KMS-11 (cell line): ENCODE data around the gene SLC8A1.

ENCODE experiments used
- H2AFZ ChIP-seq: fragments of 200-600 bp; sonication (generic); 2 replicates; pipeline ENCODE4 v1.6.1; 2016; ENCODE audit warnings: antibody characterized with exemption, mixed run types, low read depth
- H3K27ac ChIP-seq: fragments of 200-600 bp; sonication (generic); 2 replicates; pipeline ENCODE4 v1.6.1; 2016; ENCODE audit warnings: mild to moderate bottlenecking, mixed run types
- H3K27me3 ChIP-seq: fragments of 200-600 bp; sonication (generic); 2 replicates; pipeline ENCODE4 v1.6.1; 2017; ENCODE audit warnings: mild to moderate bottlenecking, low read depth, mixed run types, moderate library complexity; ENCODE audit not compliant: insufficient read depth
- H3K36me3 ChIP-seq: fragments of 200-600 bp; sonication (generic); 2 replicates; pipeline ENCODE4 v1.6.1; 2017; ENCODE audit warnings: mild to moderate bottlenecking, mixed run types; ENCODE audit not compliant: insufficient read depth
- H3K4me1 ChIP-seq: fragments of 200-600 bp; sonication (generic); 2 replicates; pipeline ENCODE4 v1.6.1; 2016; ENCODE audit warnings: mild to moderate bottlenecking, low read depth, mixed run types; ENCODE audit not compliant: poor library complexity, severe bottlenecking
- H3K4me2 ChIP-seq: fragments of 200-600 bp; sonication (generic); 2 replicates; pipeline ENCODE4 v1.7.0; 2016; ENCODE audit warnings: mild to moderate bottlenecking, mixed run types
- H3K4me3 ChIP-seq: fragments of 200-600 bp; sonication (generic); IDR thresholded peaks from 2 replicates; pipeline ENCODE4 v1.6.1; 2017; ENCODE audit warnings: low read depth, low read length, mixed read lengths; ENCODE audit not compliant: insufficient read depth
- H3K79me2 ChIP-seq: fragments of 200-600 bp; sonication (generic); 2 replicates; pipeline ENCODE4 v1.6.1; 2016; ENCODE audit warnings: low read depth, mixed run types; ENCODE audit not compliant: insufficient read depth
- H3K9ac ChIP-seq: fragments of 200-600 bp; sonication (generic); 2 replicates; pipeline ENCODE4 v1.6.1; 2016; ENCODE audit warnings: mild to moderate bottlenecking, mixed run types
- H4K20me1 ChIP-seq: fragments of 200-600 bp; sonication (generic); 2 replicates; pipeline ENCODE4 v1.6.1; 2016; ENCODE audit warnings: mild to moderate bottlenecking, mixed run types; ENCODE audit not compliant: insufficient read depth
- TF ChIP-seq, protein P1 (sequence below): fragments of 200-600 bp; sonication (generic); conservative IDR thresholded peaks from 2 replicates; pipeline ENCODE4 v1.6.1; 2017; ENCODE audit warnings: low read depth, mild to moderate bottlenecking, antibody characterized with exemption, low read length, moderate library complexity, mixed read lengths

SLC8A1 gene

GRCh38 chr2:40292291-40292690 lies 159.6 kb downstream of the SLC8A1 start:
- Histone ChIP-seq H3K27me3 (no peaks in the 10 kb centered on the region), H3K27ac (no peak overlapping the region), H4K20me1 (no peaks in the 10 kb centered on the region), H3K79me2 (no peaks in the 10 kb centered on the region), H3K36me3 (no peaks in the 10 kb centered on the region), H3K4me3 (no peak overlapping the region), H2AFZ (no peak overlapping the region), H3K4me1 (peaks cover 12% of the 10 kb centered on the region), H3K9ac (no peak overlapping the region), H3K4me2 (no peak overlapping the region)
- TF ChIP-seq, protein P1, sequence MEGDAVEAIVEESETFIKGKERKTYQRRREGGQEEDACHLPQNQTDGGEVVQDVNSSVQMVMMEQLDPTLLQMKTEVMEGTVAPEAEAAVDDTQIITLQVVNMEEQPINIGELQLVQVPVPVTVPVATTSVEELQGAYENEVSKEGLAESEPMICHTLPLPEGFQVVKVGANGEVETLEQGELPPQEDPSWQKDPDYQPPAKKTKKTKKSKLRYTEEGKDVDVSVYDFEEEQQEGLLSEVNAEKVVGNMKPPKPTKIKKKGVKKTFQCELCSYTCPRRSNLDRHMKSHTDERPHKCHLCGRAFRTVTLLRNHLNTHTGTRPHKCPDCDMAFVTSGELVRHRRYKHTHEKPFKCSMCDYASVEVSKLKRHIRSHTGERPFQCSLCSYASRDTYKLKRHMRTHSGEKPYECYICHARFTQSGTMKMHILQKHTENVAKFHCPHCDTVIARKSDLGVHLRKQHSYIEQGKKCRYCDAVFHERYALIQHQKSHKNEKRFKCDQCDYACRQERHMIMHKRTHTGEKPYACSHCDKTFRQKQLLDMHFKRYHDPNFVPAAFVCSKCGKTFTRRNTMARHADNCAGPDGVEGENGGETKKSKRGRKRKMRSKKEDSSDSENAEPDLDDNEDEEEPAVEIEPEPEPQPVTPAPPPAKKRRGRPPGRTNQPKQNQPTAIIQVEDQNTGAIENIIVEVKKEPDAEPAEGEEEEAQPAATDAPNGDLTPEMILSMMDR, result no peak

GRCh38 chr2:40289771-40290404 lies 162.0 kb downstream of the SLC8A1 start:
- Histone ChIP-seq H4K20me1 (no peaks in the 10 kb centered on the region), H2AFZ (peak overlapping the region; percentile 65), H3K27me3 (no peaks in the 10 kb centered on the region), H3K36me3 (no peaks in the 10 kb centered on the region), H3K4me3 (peak overlapping the region; percentile 52), H3K4me1 (peaks cover 12% of the 10 kb centered on the region), H3K9ac (no peak overlapping the region; the same call in 1 of the 2 replicates), H3K4me2 (peak overlapping the region; percentile 36), H3K79me2 (no peaks in the 10 kb centered on the region), H3K27ac (no peak overlapping the region)
- TF ChIP-seq, protein P1, result no peak

GRCh38 chr2:40287773-40288172 lies 164.1 kb downstream of the SLC8A1 start:
- Histone ChIP-seq H3K4me3 (no peak overlapping the region), H3K9ac (no peak overlapping the region), H3K27me3 (no peaks in the 10 kb centered on the region), H3K27ac (no peak overlapping the region), H3K4me2 (no peak overlapping the region), H2AFZ (no peak overlapping the region), H3K36me3 (no peaks in the 10 kb centered on the region), H4K20me1 (no peaks in the 10 kb centered on the region), H3K4me1 (peaks cover 21% of the 10 kb centered on the region), H3K79me2 (no peaks in the 10 kb centered on the region)
- TF ChIP-seq, protein P1, result no peak

DNA sequence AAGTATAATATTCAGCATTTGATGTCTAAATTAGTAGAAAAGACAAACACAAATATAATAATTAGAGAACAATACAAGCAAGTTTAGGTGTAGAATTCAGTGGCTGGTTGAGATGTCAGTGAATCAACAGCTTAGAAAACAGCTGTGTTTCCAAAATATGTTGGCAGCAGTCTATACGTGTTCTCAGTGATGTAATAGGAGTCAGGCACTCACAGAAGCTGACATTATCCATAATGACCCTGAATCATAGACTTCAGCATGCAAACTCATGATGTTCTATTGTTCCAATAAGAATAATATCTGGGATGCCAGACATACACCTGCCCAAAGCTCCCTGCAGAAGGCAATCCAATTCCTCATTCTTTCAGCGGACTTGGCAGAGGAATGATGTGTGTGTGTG lies 164.7 kb downstream of the SLC8A1 start:
- H3K27ac ChIP-seq, result no peak overlapping the region

More for the DNA sequence above, 164.7 kb downstream of the SLC8A1 start:
- no peak overlapping the region for H3K4me2 ChIP-seq
- no peaks in the 10 kb centered on the region for H3K36me3 ChIP-seq
- no peaks in the 10 kb centered on the region for H4K20me1 ChIP-seq
- no peaks in the 10 kb centered on the region for H3K27me3 ChIP-seq
- TF ChIP-seq, protein P1, result no peak
- peaks cover 26% of the 10 kb centered on the region for H3K4me1 ChIP-seq
- H3K79me2 ChIP-seq, result no peaks in the 10 kb centered on the region
- no peak overlapping the region for H3K9ac ChIP-seq
- H3K4me3 ChIP-seq, result no peak overlapping the region
- H2AFZ ChIP-seq, result no peak overlapping the region
